Heart left ventricle (tissue), 16 donors: ENCODE measurements around the gene CYSTM1. TPM values are rescaled to one million over a fixed set of nuclear protein-coding genes. Genes with fewer than 3 reads are reported as not detected.

ENCODE experiments used
- ATAC-seq, 4 donors: fragments of 200-7000 bp; cut with Tn5 transposase; one replicate each; pipeline ENCODE4 v1.9.1; 2020 to 2022; ENCODE audit warnings: moderate library complexity in 4 of 4, mild to moderate bottlenecking in 3 of 4, moderate number of reproducible peaks in 1 of 4
- DNase-seq, 5 donors: peaks; one replicate each; pipeline ENCODE4 v3.0.0-alpha.2; 2020
- H3K27ac ChIP-seq, 12 donors: fragments of 200-600 bp; sonication (generic) in 4 of 12; one replicate each; pipeline versions ENCODE4 v1.5.0 to v1.8.0; 2016 to 2022; ENCODE audit warnings: mild to moderate bottlenecking in 2 of 12
- H3K27me3 ChIP-seq, 9 donors: fragments of 200-600 bp; sonication (generic) in 2 of 9; one replicate each; pipeline versions ENCODE4 v1.5.1 to v1.8.0; 2016 to 2022; ENCODE audit warnings: mild to moderate bottlenecking in 3 of 9
- H3K36me3 ChIP-seq, 9 donors: fragments of 200-600 bp; sonication (generic) in 2 of 9; one replicate each; pipeline versions ENCODE4 v1.5.0 to v1.8.0; 2018 to 2022; ENCODE audit warnings: mild to moderate bottlenecking in 2 of 9
- H3K4me1 ChIP-seq, 12 donors: fragments of 200-600 bp; sonication (generic) in 4 of 12; one replicate each; pipeline versions ENCODE4 v1.5.0 to v1.8.0; 2016 to 2022; ENCODE audit warnings: mild to moderate bottlenecking in 3 of 12
- H3K4me3 ChIP-seq, 12 donors: fragments of 200-600 bp; sonication (generic) in 4 of 12; one replicate each; pipeline versions ENCODE4 v1.5.0 to v1.8.0; 2017 to 2022; ENCODE audit warnings: mild to moderate bottlenecking in 9 of 12, moderate library complexity in 4 of 12
- H3K9me3 ChIP-seq, 12 donors: fragments of 200-600 bp; sonication (generic) in 4 of 12; one replicate each; pipeline versions ENCODE4 v1.5.0 to v1.8.0; 2016 to 2022; ENCODE audit warnings: mild to moderate bottlenecking in 1 of 12
- CTCF ChIP-seq, 12 donors: fragments of 200-600 bp; sonication (generic) in 4 of 12; IDR thresholded peaks; one replicate each; pipeline versions ENCODE4 v1.5.0 to v1.8.0; 2018 to 2022; ENCODE audit warnings: antibody characterized with exemption in 12 of 12, mild to moderate bottlenecking in 5 of 12
- POLR2A ChIP-seq, 2 donors: fragments of 450-650 bp; IDR thresholded peaks; one replicate each; pipeline ENCODE4 v1.6.1; 2017; ENCODE audit warnings: antibody characterized with exemption in 2 of 2, mild to moderate bottlenecking in 2 of 2, moderate library complexity in 2 of 2
- WGBS, 4 donors: extraction: QIAGEN DNeasy Blood & Tissue Kit in 2 of 4; methylation state at CpG; one replicate each; pipeline versions ENCODE4 v1.1.5 to v1.1.7; 2013 to 2018; 5-methylcytosine and 5-hydroxymethylcytosine counted together
- intact Hi-C, 10 donors: fragments of 100-400 bp; cut with DNase I; formaldehyde crosslinking; loops; one replicate each; pipeline versions ENCODE4 v1.11.1 to v1.14.2; 2022
- polyA plus RNA-seq, 2 donors: library from polyadenylated mRNA; stranded (reverse); fragments of 200-250 nt; gene quantifications; one replicate each; pipeline ENCODE4 v1.2.3, GENCODE V29; 2013
- total RNA-seq, 9 donors: library from RNA; depleted of rRNA in 2 of 9; stranded (reverse); fragments of >200 nt in 2 of 9; fragmentation: NEBNext Ultra II Directional in 3 of 9; extraction: Animal tissue kit (Norgen Biotek cat#: 25700) in 3 of 9; gene quantifications; one replicate each; pipeline versions ENCODE4 v1.1.0 to v1.2.4, GENCODE V29; 2016 to 2023
- donor health status: ischemic (EF 13 %, LVEDD 7.1; RV severe dilation, severe dysfunction).
- donor health status: healthy with polysubstance abuse.
- donor health status: DM: no; HTN: yes; CAD: no.
- donor health status: DM: no; HTN: no; CAD: no.
- donor health status: ischemic (EF 25% LVEDD 6.9; RV normal size, moderate dysfunction).
- donor health status: ischemic (EF 25% LVEDD 5.7; RV mildly dilated, moderate dysfunction).
- donor health status: healthy.
- donor health status: DM: yes; HTN: yes; CAD: no.
- donor health status: ischemic (EF 35%, LVEDD 5.7; RV mildly dilated, moderate dysfunction).
- donor health status: nonischemic (EF 11% LVEDD 7.7; RV severe dilation, severe dysfunction).
- donor health status: DM: yes; HTN: yes; CAD: no.
- donor health status: PGD.
- donor health status: ischemic (EF 29% LVEDD 5.4; RV normal size, mild dysfunction).
- donor health status: nonischemic (EF 23%, LVEDD 6.1; RV moderate dilation, normal function).

Gene CYSTM1
- total and polyA plus RNA-seq, 11 donors: 58.1 to 238 (median 94.5) TPM

- TF ChIP-seq CTCF (IDR thresholded peaks at IDR 0.05) (no peak), POLR2A (IDR thresholded peaks at IDR 0.05) (no peak)
- Histone ChIP-seq H3K36me3 (no peaks in the 10 kb centered on the region), H3K4me1 (peaks cover 0 to 80% (median 56%) of the 10 kb centered on the region in 12 donors), H3K27me3 (no peaks in the 10 kb centered on the region), H3K27ac (peak overlapping the region in 8 of 12 donors; percentile 22 to 80 (median 64)), H3K4me3 (no peak overlapping the region), H3K9me3 (no peaks in the 10 kb centered on the region)
- ATAC-seq: no peak
- intact Hi-C loops: loop anchor here in 7 of 10 donors (5.0 to 10.0 kb wide), 6 partner anchors 36 to 166 kb away; partner anchors contain the start of gene HBEGF (in 1 of the 7)
- WGBS, 4 donors: 91 to 96% (median 93%) methylated on average over 3 of the region's 3 CpGs
- no peak for DNase-seq
These were observed 6.5 kb downstream of the CYSTM1 start for GRCh38 chr5:140181525-140181924.

DNA sequence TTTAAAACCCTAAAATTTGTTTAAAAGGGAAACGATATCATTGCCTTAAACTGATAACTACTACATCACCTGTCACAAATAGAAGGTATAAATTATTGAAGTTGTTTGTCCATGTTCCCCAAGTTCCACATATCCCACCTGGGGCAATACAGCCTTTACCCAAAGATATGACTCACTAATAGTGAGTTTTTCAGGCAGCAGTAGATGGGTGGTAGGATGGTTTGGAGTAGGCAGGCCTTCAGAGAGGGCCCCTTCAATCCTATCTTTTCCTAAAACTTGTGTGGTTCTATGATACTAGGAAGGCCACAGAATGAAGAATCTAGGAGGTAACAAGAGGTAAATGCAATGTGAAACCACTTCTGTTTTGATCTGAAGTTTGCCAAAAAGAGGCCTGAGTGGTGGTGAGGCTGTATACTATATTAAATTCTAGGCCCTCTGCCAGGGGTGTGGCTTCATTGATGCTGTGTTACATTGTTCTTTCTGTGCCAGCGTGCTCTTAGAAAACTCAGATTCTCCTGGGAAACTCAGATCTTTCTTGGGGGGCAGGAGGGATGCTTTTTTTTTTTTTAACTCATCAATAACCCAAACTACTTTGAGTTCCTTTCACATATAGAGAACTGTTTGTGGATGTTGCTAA, 7.2 kb downstream of the CYSTM1 start:
- intact Hi-C loops: loop anchor here in 7 of 10 donors (5.0 to 10.0 kb wide), 6 partner anchors 35 to 165 kb away; partner anchors contain the start of gene HBEGF (in 1 of the 7)
- Histone ChIP-seq H3K36me3 (no peaks in the 10 kb centered on the region), H3K27ac (peak overlapping the region in 11 of 12 donors; percentile 44 to 80 (median 67)), H3K4me1 (peaks cover 0 to 74% (median 54%) of the 10 kb centered on the region in 12 donors), H3K9me3 (no peaks in the 10 kb centered on the region), H3K4me3 (no peak overlapping the region), H3K27me3 (no peaks in the 10 kb centered on the region)
- DNase-seq: peak in 2 of 5 donors; percentile 36 to 49
- ATAC-seq: peak in 3 of 4 donors; percentile 40 to 73 (median 55)
- TF ChIP-seq POLR2A (IDR thresholded peaks at IDR 0.05) (no peak), CTCF (IDR thresholded peaks at IDR 0.05) (no peak)
- WGBS, 4 donors: 48 to 60% (median 54%) methylated on average over 2 of the region's 2 CpGs

- peak; percentile 54 to 76 (median 68) for ATAC-seq
- no peak for TF ChIP-seq POLR2A (IDR thresholded peaks at IDR 0.05)
- TF ChIP-seq CTCF (IDR thresholded peaks at IDR 0.05): no peak
- intact Hi-C loops: loop anchor here in 7 of 10 donors (5.0 to 10.0 kb wide), 6 partner anchors 34 to 164 kb away; partner anchors contain the start of gene HBEGF (in 1 of the 7)
- Histone ChIP-seq H3K9me3 (no peaks in the 10 kb centered on the region), H3K4me3 (no peak overlapping the region), H3K27me3 (no peaks in the 10 kb centered on the region), H3K4me1 (peaks cover 0 to 67% (median 51%) of the 10 kb centered on the region in 12 donors), H3K36me3 (no peaks in the 10 kb centered on the region), H3K27ac (peak overlapping the region in 11 of 12 donors; percentile 14 to 80 (median 67))
- 30 to 36% (median 33%) methylated on average over 5 of the region's 5 CpGs for WGBS, 4 donors
- peak in 4 of 5 donors; percentile 39 to 62 (median 42) for DNase-seq
These were observed 7.9 kb downstream of the CYSTM1 start for GRCh38 chr5:140182803-140183367.

GRCh38 chr5:140185409-140185808, 10.4 kb downstream of the CYSTM1 start:
- DNase-seq (no peak), ATAC-seq (no peak)
- H3K27ac ChIP-seq: no peak overlapping the region
- no peaks in the 10 kb centered on the region for H3K36me3 ChIP-seq
- TF ChIP-seq POLR2A (IDR thresholded peaks at IDR 0.05): no peak
- TF ChIP-seq CTCF (IDR thresholded peaks at IDR 0.05): no peak
- H3K4me1 ChIP-seq: peaks cover 0 to 62% (median 42%) of the 10 kb centered on the region in 12 donors
- H3K4me3 ChIP-seq: no peak overlapping the region
- intact Hi-C loops: loop anchor here in 1 of 10 donors (10.0 kb wide), 1 partner anchor 49 kb away; no protein-coding TSS in a partner anchor
- H3K9me3 ChIP-seq: no peaks in the 10 kb centered on the region
- H3K27me3 ChIP-seq: no peaks in the 10 kb centered on the region
- WGBS, 4 donors: 87 to 97% (median 90%) methylated on average over 2 of the region's 2 CpGs
